ENCODE results near the gene APH1B.
A peak's percentile ranks its signal among the peaks of the same experiment; 100 is the strongest.

Gene APH1B

GRCh38 chr15:63243776-63244175, 33.6 kb upstream of the APH1B start:
- no peaks in the 10 kb centered on the region for H3K27me3 ChIP-seq

GRCh38 chr15:63244399-63244798, 33.0 kb upstream of the APH1B start:
- H3K9me3 ChIP-seq (replicated peaks in 1 of 11): peaks cover 26 to 56% (median 33%) of the 10 kb centered on the region in 11 experiments
- peaks cover 62 to 97% (median 83%) of the 10 kb centered on the region in 11 experiments for H3K36me3 ChIP-seq
- peaks cover 2 to 78% (median 14%) of the 10 kb centered on the region in 10 experiments; a peak in 18 of 20 replicates for H3K4me1 ChIP-seq
- peaks cover 0 to 25% (median 0%) of the 10 kb centered on the region in 11 experiments; a peak in 7 of 22 replicates for H4K20me1 ChIP-seq
- TF ChIP-seq Cebpa-rat (IDR thresholded peaks at IDR 0.05): no peak
- H3K4me3 ChIP-seq: no peak overlapping the region
- peak overlapping the region in 2 of 11 experiments; percentile 17 to 43; a peak in 3 of 22 replicates for H3K4me2 ChIP-seq
- H3K9ac ChIP-seq: no peak overlapping the region
- H3K27ac ChIP-seq: no peak overlapping the region
- H3K27me3 ChIP-seq: no peaks in the 10 kb centered on the region

More at GRCh38 chr15:63243776-63244175, 33.6 kb upstream of the APH1B start:
- Histone ChIP-seq H3K27ac (no peak overlapping the region), H3K4me2 (peak overlapping the region in 7 of 11 experiments; percentile 2 to 43 (median 13); a peak in 7 of 22 replicates), H3K9me3 (replicated peaks in 1 of 11) (peaks cover 26 to 56% (median 33%) of the 10 kb centered on the region in 11 experiments), H3K4me3 (peak overlapping the region in 1 of 10 experiments; percentile 19; a peak in 1 of 20 replicates), H3K36me3 (peaks cover 56 to 92% (median 78%) of the 10 kb centered on the region in 11 experiments), H3K9ac (no peak overlapping the region), H3K4me1 (peaks cover 8 to 85% (median 20%) of the 10 kb centered on the region in 10 experiments), H4K20me1 (peaks cover 0 to 25% (median 0%) of the 10 kb centered on the region in 11 experiments; a peak in 7 of 22 replicates)
- no peak for TF ChIP-seq Cebpa-rat (IDR thresholded peaks at IDR 0.05)

GRCh38 chr15:63244976-63245645, 32.3 kb upstream of the APH1B start:
- H3K27me3 ChIP-seq: no peaks in the 10 kb centered on the region
- H3K4me2 ChIP-seq: peak overlapping the region in 1 of 11 experiments; percentile 43; a peak in 1 of 22 replicates
- H4K20me1 ChIP-seq: peaks cover 0 to 18% (median 0%) of the 10 kb centered on the region in 11 experiments; a peak in 4 of 22 replicates
- peaks cover 26 to 53% (median 33%) of the 10 kb centered on the region in 11 experiments for H3K9me3 ChIP-seq (replicated peaks in 1 of 11)
- no peak overlapping the region for H3K9ac ChIP-seq
- H3K36me3 ChIP-seq: peaks cover 67 to 99% (median 88%) of the 10 kb centered on the region in 11 experiments
- H3K4me1 ChIP-seq: peaks cover 0 to 71% (median 8%) of the 10 kb centered on the region in 10 experiments; a peak in 13 of 20 replicates
- H3K4me3 ChIP-seq: no peak overlapping the region
- no peak for TF ChIP-seq Cebpa-rat (IDR thresholded peaks at IDR 0.05)
- no peak overlapping the region for H3K27ac ChIP-seq

GRCh38 chr15:63246691-63247469, 30.5 kb upstream of the APH1B start:
- Histone ChIP-seq H3K9me3 (replicated peaks in 1 of 11) (peaks cover 20 to 38% (median 21%) of the 10 kb centered on the region in 11 experiments), H3K4me3 (no peak overlapping the region), H3K4me2 (peak overlapping the region in 5 of 11 experiments; percentile 32 to 86 (median 44); a peak in 10 of 22 replicates), H3K27ac (peak overlapping the region in 6 of 11 experiments; percentile 4 to 74 (median 51); a peak in 9 of 22 replicates), H3K9ac (peak overlapping the region in 1 of 11 experiments; percentile 20; a peak in 1 of 22 replicates), H3K27me3 (no peaks in the 10 kb centered on the region), H4K20me1 (peaks cover 0 to 25% (median 0%) of the 10 kb centered on the region in 11 experiments; a peak in 4 of 22 replicates), H3K4me1 (peaks cover 0 to 58% (median 8%) of the 10 kb centered on the region in 10 experiments; a peak in 13 of 20 replicates), H3K36me3 (peaks cover 76 to 99% (median 92%) of the 10 kb centered on the region in 11 experiments)
- TF ChIP-seq Cebpa-rat (IDR thresholded peaks at IDR 0.05): peak in 3 of 11 experiments; percentile 19 to 62 (median 42); a peak in 3 of 22 replicates

- Histone ChIP-seq H3K36me3 (peaks cover 76 to 99% (median 90%) of the 10 kb centered on the region in 11 experiments), H3K4me3 (no peak overlapping the region), H3K4me2 (no peak overlapping the region), H3K9me3 (replicated peaks in 1 of 11) (peaks cover 0 to 12% (median 0%) of the 10 kb centered on the region in 11 experiments; a peak in 5 of 22 replicates), H3K27ac (no peak overlapping the region), H3K27me3 (no peaks in the 10 kb centered on the region), H3K9ac (no peak overlapping the region), H4K20me1 (peaks cover 0 to 38% (median 0%) of the 10 kb centered on the region in 11 experiments; a peak in 5 of 22 replicates), H3K4me1 (peaks cover 0 to 32% (median 8%) of the 10 kb centered on the region in 10 experiments; a peak in 11 of 20 replicates)
- TF ChIP-seq Cebpa-rat (IDR thresholded peaks at IDR 0.05): no peak
These were observed 27.0 kb upstream of the APH1B start for GRCh38 chr15:63250312-63250965.

- no peaks in the 10 kb centered on the region for H3K27me3 ChIP-seq
- no peak overlapping the region for H3K9ac ChIP-seq
- peaks cover 0 to 1% (median 0%) of the 10 kb centered on the region in 11 experiments; a peak in 4 of 22 replicates for H3K9me3 ChIP-seq (replicated peaks in 1 of 11)
- peaks cover 75 to 99% (median 89%) of the 10 kb centered on the region in 11 experiments for H3K36me3 ChIP-seq
- no peak for TF ChIP-seq Cebpa-rat (IDR thresholded peaks at IDR 0.05)
- H4K20me1 ChIP-seq: peaks cover 0 to 49% (median 0%) of the 10 kb centered on the region in 11 experiments; a peak in 5 of 22 replicates
- no peak overlapping the region for H3K4me3 ChIP-seq
- H3K4me2 ChIP-seq: no peak overlapping the region
- no peak overlapping the region for H3K27ac ChIP-seq
- peaks cover 0 to 19% (median 4%) of the 10 kb centered on the region in 10 experiments; a peak in 10 of 20 replicates for H3K4me1 ChIP-seq
These were observed 25.7 kb upstream of the APH1B start for GRCh38 chr15:63251701-63252100.

GRCh38 chr15:63252292-63252691, 25.1 kb upstream of the APH1B start:
- Histone ChIP-seq H3K9me3 (replicated peaks in 1 of 11) (no peaks in the 10 kb centered on the region), H3K27ac (no peak overlapping the region), H3K4me3 (no peak overlapping the region), H3K4me2 (no peak overlapping the region), H4K20me1 (peaks cover 0 to 50% (median 0%) of the 10 kb centered on the region in 11 experiments; a peak in 5 of 22 replicates), H3K27me3 (no peaks in the 10 kb centered on the region), H3K4me1 (peaks cover 0 to 14% (median 0%) of the 10 kb centered on the region in 10 experiments; a peak in 4 of 20 replicates), H3K36me3 (peaks cover 75 to 100% (median 89%) of the 10 kb centered on the region in 11 experiments), H3K9ac (no peak overlapping the region)
- TF ChIP-seq Cebpa-rat (IDR thresholded peaks at IDR 0.05): no peak

- no peak overlapping the region for H3K27ac ChIP-seq
- no peak for TF ChIP-seq Cebpa-rat (IDR thresholded peaks at IDR 0.05)
These were observed 22.4 kb upstream of the APH1B start for GRCh38 chr15:63254991-63255390.

More at GRCh38 chr15:63254991-63255390, 22.4 kb upstream of the APH1B start:
- no peak overlapping the region for H3K4me3 ChIP-seq
- no peaks in the 10 kb centered on the region for H3K27me3 ChIP-seq
- no peak overlapping the region for H3K4me2 ChIP-seq
- peaks cover 0 to 9% (median 0%) of the 10 kb centered on the region in 11 experiments; a peak in 4 of 22 replicates for H3K9me3 ChIP-seq (replicated peaks in 1 of 11)
- H4K20me1 ChIP-seq: peaks cover 0 to 44% (median 0%) of the 10 kb centered on the region in 11 experiments; a peak in 5 of 22 replicates
- peaks cover 0 to 4% (median 0%) of the 10 kb centered on the region in 10 experiments; a peak in 3 of 20 replicates for H3K4me1 ChIP-seq
- no peak overlapping the region for H3K9ac ChIP-seq
- peaks cover 77 to 100% (median 94%) of the 10 kb centered on the region in 11 experiments for H3K36me3 ChIP-seq

Measured in BLaER1 treated with 17β-estradiol and CSF1 and Interleukin-3, amounts not matched to agents 10 nM and 100 nM (cell line).